GM21528 (cell line): ENCODE measurements around the gene NGEF.

Experiments
- ATAC-seq: cut with Tn5 transposase; IDR thresholded peaks from one replicate; pipeline ENCODE4 v1.9.1; 2021; ENCODE audit warnings: mild to moderate bottlenecking, moderate library complexity; ENCODE audit not compliant: unreplicated experiment, low FRiP score

NGEF gene

DNA sequence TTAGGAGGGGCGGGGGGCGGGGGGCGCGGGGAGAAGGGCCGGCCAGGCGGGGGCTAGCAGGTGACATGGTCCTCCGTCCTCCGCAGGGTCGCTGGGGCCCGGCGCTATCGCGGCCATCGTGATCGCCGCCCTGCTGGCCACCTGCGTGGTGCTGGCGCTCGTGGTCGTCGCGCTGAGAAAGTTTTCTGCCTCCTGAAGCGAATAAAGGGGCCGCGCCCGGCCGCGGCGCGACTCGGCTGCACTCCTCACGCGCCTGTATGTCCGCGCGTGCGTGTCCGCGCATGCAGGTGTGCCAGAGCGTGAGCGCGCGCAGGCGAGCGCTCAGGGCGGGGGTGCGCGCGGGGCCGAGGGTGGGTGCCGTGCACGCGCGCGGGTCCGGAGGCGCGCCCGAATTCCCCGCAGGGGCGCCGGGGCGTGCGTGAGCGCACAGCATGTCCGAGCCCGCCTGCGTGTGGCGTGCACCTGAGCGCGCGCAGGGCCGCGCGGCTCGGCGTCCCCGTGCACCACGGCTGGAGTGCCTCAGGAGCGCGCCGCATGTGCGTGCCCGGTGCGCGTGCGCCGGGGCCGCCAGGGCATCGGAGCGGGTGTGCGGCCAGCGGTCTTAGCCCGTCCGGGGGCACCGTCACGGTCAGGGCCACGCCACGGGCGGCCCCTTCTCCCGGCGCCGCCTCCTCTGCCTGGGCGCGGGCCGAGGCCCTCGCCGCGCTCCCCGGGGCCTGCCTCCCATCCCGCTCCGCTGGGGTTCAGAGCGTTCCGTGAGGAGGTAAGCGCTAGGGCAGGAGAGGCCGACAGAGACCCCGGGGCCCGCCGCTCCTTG lies 136.7 kb downstream of the NGEF start:
- no peak for ATAC-seq

- no peak for ATAC-seq
These were observed 137.6 kb downstream of the NGEF start for GRCh38 chr2:232875256-232876121.

DNA sequence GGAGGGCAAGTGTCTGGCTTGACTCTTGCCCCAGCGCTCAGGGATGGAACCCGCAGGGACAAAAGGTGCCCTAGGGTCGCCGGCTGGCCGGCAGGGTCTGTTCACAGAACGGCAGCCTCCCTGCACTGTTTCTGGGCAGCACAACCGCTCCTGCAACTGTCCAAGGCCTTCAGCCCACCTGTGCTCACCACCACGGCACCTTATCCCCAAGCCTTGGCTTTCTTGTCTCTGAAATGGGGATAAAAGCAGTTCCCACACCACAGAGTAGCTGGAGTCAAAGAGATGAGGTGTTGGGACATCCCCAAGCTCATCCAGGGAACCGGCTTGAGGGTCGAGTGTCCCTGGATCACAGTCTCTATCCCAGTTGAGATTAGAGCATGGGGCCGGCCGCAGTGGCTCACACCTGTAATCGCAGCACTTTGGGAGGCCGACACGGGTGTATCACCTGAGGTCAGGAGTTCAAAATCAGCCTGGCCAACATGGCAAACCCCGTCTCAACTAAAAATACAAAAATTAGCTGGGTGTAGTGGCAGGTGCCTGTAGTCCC lies 138.3 kb downstream of the NGEF start:
- no peak for ATAC-seq

DNA sequence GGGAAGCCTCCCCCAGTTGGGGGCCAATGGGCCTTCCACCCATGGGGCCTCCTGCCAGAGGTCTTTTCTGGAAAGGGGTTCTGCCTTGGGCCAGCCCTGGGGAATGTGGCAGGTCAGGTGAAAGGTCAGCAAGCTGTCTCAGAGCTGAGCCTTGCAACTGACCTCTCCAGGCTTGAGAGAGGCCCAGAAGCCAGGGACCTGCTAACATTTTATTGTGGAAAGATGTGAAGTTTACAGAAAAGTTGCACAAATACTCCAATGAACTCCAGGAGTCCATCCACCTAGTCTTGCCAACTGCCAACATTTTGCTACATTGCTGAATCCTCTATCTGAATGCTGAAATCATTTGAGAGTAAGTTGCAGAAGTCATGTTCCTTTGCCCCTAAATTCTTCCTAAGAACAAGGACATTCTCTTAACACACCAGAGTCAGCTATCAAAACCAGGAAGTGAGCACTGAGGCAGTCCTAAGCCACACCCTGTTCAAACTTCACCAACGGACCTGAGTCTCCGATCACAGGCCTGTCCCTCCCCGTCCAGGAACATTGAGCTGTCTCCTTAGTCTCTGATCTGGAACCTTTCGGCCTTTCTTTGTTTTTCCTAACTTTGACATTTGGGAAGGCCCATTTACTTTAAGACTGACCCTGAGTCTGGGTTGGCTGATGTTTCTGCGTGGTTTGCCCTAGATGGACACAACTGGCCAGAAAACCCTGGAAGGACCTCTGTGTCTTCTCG lies 139.0 kb downstream of the NGEF start:
- no peak for ATAC-seq

DNA sequence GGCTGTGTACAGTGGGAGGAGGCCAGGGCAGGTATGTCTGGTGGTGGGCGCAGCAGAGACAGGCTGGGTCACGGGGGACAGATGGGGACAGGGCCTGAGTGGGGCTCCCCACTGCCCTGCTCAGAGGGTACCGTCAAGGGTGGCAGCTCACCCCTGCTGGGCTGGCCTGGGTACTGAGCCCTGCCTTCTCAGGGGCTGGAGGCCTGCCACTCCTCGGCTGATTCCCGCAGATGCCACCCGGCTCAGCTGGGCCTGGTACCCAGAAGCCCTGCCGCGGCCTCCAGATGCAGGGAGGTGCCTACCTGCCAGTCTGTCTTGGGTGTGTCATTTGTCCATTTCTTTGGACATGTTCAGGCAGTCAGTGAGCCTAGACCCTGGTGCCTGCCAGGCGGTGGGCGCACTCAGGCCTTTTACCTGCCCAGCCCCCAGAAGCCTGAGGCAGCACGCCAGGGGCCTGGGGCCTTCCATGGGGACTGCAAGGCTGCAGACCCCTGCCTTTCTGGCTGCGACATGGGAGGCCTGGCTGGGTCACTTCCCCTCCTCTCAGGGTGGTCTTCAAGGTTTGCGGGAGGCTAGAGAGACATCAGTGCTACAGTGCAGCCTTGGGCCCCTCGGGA lies 139.7 kb downstream of the NGEF start:
- no peak for ATAC-seq

GRCh38 chr2:232872826-232873225 lies 140.2 kb downstream of the NGEF start:
- no peak for ATAC-seq

GRCh38 chr2:232871835-232872736 lies 141.0 kb downstream of the NGEF start:
- ATAC-seq: no peak

DNA sequence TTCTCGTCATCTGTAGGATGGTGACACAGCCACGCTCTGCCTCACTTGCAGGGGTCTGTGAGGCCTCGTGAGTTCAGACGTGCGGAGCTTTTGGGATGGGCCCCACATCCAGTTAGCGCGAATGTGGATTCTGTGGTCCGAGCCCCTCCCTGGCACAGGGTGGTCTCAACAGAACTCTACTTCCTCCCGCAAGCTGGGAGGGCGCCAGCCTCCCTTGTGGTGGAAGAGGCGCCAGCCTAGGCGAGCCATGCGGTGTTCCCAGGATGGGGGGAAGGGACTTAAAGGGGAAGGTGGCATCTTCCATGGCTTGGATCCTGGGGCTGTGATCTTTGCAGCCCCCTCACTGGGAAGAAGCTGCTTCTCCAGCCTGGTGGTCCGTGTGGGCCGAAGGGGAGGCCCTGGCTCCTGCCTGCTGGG lies 141.6 kb downstream of the NGEF start:
- ATAC-seq: no peak

- ATAC-seq: no peak
These were observed 142.2 kb downstream of the NGEF start for GRCh38 chr2:232870766-232871371.

DNA sequence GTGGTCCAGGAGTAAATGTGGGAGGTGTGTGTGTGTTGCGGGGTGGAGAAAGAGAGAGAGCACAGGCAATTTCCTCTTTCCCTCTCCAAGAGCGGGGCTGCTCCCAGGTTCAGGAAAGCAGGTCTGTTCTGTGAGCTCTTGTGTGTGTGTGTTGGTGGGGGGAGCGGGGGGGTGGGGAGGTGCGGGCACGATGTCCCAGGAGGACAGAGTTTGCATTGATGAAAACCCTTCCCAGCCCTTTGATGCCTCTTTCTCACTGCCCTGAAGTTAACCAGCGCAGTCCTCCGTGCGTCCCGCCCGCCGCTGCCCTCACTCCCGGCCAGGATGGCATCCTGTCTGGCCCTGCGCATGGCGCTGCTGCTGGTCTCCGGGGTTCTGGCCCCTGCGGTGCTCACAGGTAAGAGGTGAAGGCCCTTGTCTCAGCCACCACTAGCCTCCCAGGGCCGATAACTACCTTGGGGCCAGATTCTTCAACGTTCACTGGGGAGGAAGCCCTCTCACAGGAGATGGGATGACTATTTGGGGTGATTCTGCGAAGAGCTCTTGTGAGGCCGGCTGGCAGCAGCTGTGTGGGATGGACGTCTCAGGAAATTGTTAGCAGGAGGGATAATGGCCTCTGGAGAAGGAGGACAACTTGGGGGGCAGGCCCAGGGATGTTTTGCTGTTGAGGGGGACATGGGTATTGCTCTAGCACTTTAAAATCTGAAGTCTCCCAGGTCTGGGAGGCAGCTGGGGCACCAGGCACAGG lies 142.9 kb downstream of the NGEF start, which contains the start of gene SNORC:
SNORC (plus strand) TSS at position 247 of the 748 bp plus-strand sequence; CDS start at position 325, 78 bp downstream.
- no peak for ATAC-seq

- no peak for ATAC-seq
These were observed 143.7 kb downstream of the NGEF start for GRCh38 chr2:232869138-232870017.

DNA sequence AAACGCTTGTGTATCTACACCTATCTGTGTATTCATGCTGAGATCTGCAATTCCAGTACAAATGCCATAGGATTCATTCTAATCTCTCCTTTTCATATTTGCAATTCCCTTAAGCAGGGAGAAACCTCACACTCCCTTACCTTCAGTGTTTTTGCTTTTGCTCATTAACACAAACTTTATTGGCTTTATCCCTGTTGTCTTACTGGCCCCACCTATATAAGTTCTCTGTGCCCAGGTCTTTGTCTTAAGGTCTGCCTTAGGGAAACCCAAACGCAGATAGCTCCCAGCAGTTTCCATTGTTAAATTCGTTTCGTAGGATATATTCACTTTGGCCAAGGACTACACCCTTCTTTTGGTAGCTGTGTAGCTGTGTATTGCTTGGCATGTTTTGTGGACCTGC lies 147.0 kb downstream of the NGEF start:
- no peak for ATAC-seq

DNA sequence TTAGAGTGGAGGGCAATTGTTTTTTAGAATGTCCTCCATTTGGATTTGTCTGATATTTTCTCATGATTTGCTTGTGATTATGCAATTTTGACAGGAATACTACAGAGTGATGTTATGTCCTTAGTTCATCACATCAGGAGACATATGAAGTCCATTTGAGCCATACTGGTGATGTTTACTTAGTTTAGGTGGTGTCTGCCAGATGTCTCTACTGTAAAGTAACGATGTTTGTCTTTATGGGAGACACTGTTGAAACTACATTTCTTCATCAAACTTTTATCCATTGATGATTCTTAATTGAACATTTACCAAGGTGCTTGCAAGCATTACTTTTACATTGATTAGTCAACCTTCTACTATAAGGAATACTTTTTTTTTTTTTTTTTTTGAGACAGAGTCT lies 147.9 kb downstream of the NGEF start:
- no peak for ATAC-seq

DNA sequence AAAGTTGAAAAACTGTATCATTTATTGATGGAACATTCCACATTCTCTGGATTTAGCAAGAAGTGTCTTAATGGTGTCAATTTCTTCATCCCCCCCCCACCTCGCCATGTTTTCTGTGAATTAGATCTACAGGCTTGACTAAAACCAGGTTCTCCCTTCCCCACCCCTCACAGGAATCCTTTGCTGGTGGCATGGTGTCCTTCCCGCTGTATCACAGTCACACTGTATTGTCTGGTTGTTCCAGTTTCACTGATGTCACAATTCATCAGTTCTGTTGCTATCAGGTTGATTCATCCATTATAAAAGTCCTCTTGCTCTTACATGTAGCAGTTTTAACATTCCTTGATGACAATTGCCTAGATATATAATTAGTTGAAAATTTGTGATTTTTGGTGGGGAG lies 149.1 kb downstream of the NGEF start:
- no peak for ATAC-seq

- no peak for ATAC-seq
These were observed 151.7 kb downstream of the NGEF start for GRCh38 chr2:232861353-232861752.

DNA sequence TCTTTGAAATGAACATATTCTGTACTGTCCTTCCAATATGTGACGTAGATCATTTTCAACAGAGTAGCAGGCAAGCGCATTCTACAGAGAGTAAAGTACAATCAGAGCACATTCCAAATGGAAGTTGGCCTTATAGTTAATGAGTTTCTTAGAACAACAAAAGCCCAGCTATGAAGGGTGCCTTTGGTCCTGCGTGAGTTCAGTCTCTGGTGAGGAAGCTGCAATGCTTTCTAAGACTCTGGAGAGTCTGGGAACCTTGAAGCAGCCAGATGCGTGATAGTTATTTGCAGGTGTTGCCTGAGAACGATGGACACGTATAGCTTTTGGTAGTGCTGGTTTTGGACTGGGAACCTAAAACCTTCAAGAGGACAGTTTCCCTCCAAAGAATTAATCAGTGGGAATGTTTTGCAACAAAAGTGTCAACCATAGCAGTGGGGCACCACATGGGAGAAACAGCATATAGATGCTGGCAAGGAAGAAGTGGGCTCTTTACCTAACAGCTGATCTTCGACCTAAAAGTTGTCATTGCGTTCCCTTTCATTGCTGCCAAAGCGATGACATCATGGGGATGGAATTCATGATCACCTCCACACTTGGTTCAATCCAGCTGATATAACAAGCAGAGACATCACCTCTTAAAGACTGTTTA lies 152.3 kb downstream of the NGEF start:
- no peak for ATAC-seq
